Thyroid gland (tissue), 4 donors: Measurements from ENCODE around the gene GLIS1.

Experiments
- CTCF ChIP-seq, 6 experiments: fragments of 200-600 bp in 3 of 6; fragments of 450-650 bp in 3 of 6; sonication (generic) in 3 of 6; IDR thresholded peaks; one replicate each; pipeline ENCODE4 v1.5.1; 2016 to 2019; ENCODE audit warnings: antibody characterized with exemption in 6 of 6, mild to moderate bottlenecking in 2 of 6, inconsistent platforms in 1 of 6, moderate library complexity in 1 of 6
- POLR2A ChIP-seq, 2 donors: fragments of 450-650 bp; IDR thresholded peaks; one replicate each; pipeline ENCODE4 v1.6.1; 2017; ENCODE audit warnings: antibody characterized with exemption in 2 of 2, mild to moderate bottlenecking in 2 of 2, moderate library complexity in 1 of 2

GRCh38 chr1:53543778-53544695 lies 194.9 kb downstream of the GLIS1 start:
- TF ChIP-seq CTCF (IDR thresholded peaks at IDR 0.05) (no peak), POLR2A (IDR thresholded peaks at IDR 0.05) (no peak)
